OCI-LY1 (cell line): ENCODE measurements around the gene DENND4A.

Experiments
- H2AFZ ChIP-seq: fragments of 200-600 bp; sonication (generic), shearing (Covaris generic); 2 replicates; pipeline ENCODE4 v1.6.0; 2014; ENCODE audit warnings: antibody characterized with exemption, mild to moderate bottlenecking, low read length
- H3F3A ChIP-seq: fragments of 200-600 bp; sonication (generic), shearing (Covaris generic); 2 replicates; pipeline ENCODE4 v1.6.0; 2014; ENCODE audit warnings: mild to moderate bottlenecking, antibody characterized with exemption, low read length, moderate library complexity; ENCODE audit not compliant: insufficient read depth
- H3K27ac ChIP-seq: fragments of 200-600 bp; sonication (generic); 2 replicates; pipeline ENCODE4 v1.5.1; 2014; ENCODE audit warnings: low read length, mixed run types, mild to moderate bottlenecking, low read depth; ENCODE audit not compliant: poor library complexity, severe bottlenecking
- H3K27me3 ChIP-seq: fragments of 200-600 bp; sonication (generic); 2 replicates; pipeline ENCODE4 v1.6.0; 2014; ENCODE audit warnings: antibody characterized with exemption, mild to moderate bottlenecking, low read length, moderate library complexity; ENCODE audit not compliant: insufficient read depth
- H3K36me3 ChIP-seq: fragments of 200-600 bp; sonication (generic); 2 replicates; pipeline ENCODE4 v1.6.1; 2014; ENCODE audit warnings: mild to moderate bottlenecking, antibody characterized with exemption, low read length, moderate library complexity, mixed read lengths; ENCODE audit not compliant: insufficient read depth
- H3K4me1 ChIP-seq: fragments of 200-600 bp; sonication (generic); 2 replicates; pipeline ENCODE4 v1.5.1; 2014; ENCODE audit warnings: mild to moderate bottlenecking, low read length, moderate library complexity; ENCODE audit not compliant: insufficient read depth, severe bottlenecking
- H3K4me2 ChIP-seq: fragments of 200-600 bp; sonication (generic), shearing (Covaris generic); 2 replicates; pipeline ENCODE4 v1.6.1; 2014; ENCODE audit warnings: low read length
- H3K4me3 ChIP-seq: fragments of 200-600 bp; sonication (generic); 2 replicates; pipeline ENCODE4 v1.5.1; 2014; ENCODE audit warnings: low read length, low read depth, mild to moderate bottlenecking, mixed read lengths; ENCODE audit not compliant: poor library complexity, severe bottlenecking
- H3K79me2 ChIP-seq: fragments of 200-600 bp; shearing (Covaris generic); 2 replicates; pipeline ENCODE4 v1.6.1; 2016; ENCODE audit warnings: mixed run types, low read length, mixed read lengths; ENCODE audit not compliant: insufficient read depth
- H3K9ac ChIP-seq: fragments of 200-600 bp; sonication (generic), shearing (Covaris generic); 2 replicates; pipeline ENCODE4 v1.6.1; 2014; ENCODE audit warnings: mild to moderate bottlenecking, low read length, mixed read lengths
- H3K9me2 ChIP-seq: fragments of 200-600 bp; sonication (generic), shearing (Covaris generic); 2 replicates; pipeline ENCODE4 v1.6.1; 2014; ENCODE audit warnings: low read depth, mild to moderate bottlenecking, low read length, mixed read lengths
- H3K9me3 ChIP-seq: fragments of 200-600 bp; shearing (Covaris generic); 2 replicates; pipeline ENCODE4 v1.6.1; 2014; ENCODE audit warnings: low read length, mixed read lengths
- H4K20me1 ChIP-seq: fragments of 200-600 bp; sonication (generic), shearing (Covaris generic); 2 replicates; pipeline ENCODE4 v1.6.0; 2016; ENCODE audit warnings: mild to moderate bottlenecking, low read length; ENCODE audit not compliant: insufficient read depth
- CTCF ChIP-seq: fragments of 200-600 bp; sonication (generic), shearing (Covaris generic); IDR thresholded peaks from 2 replicates; pipeline ENCODE4 v1.5.1; 2017; ENCODE audit warnings: mild to moderate bottlenecking, antibody characterized with exemption, low read length, moderate library complexity, mixed read lengths
- EZH2 ChIP-seq: fragments of 200-600 bp; sonication (generic), shearing (Covaris generic); IDR thresholded peaks from 2 replicates; pipeline ENCODE4 v1.8.0; 2017; ENCODE audit warnings: borderline replicate concordance, mixed run types, mild to moderate bottlenecking, antibody characterized with exemption, low read length, moderate library complexity, mixed read lengths

The DENND4A gene

DNA sequence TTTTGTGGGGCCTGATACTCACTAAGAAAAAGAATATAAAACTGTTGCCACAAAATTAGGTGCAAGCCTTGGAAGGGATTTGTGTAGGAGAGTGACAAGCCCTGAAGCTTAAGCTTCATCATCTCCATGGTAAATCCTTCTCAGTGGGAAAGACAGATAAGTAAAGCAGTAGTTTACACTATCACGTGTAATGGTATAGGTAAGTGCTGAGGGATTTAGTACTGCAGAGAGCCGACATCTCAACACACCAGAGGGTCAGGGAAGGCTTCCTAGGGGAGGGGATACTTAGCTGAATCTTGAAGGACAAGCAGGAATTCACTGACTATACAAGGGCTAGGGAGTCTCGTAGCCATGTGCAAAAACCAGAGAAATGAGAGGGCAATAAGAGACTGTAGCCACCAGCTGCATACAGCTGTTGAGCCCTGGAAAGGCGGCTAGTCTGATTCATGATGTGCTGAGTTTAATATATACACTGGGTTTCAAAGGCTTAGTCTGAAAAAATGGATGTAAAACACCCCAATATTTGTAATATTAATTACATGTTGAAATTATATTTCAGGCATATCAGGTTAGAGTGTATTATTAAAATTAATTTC, 159.2 kb downstream of the DENND4A start:
- no peak overlapping the region for H3K4me2 ChIP-seq
- no peaks in the 10 kb centered on the region for H3K4me1 ChIP-seq
- H2AFZ ChIP-seq, result no peak overlapping the region

DNA sequence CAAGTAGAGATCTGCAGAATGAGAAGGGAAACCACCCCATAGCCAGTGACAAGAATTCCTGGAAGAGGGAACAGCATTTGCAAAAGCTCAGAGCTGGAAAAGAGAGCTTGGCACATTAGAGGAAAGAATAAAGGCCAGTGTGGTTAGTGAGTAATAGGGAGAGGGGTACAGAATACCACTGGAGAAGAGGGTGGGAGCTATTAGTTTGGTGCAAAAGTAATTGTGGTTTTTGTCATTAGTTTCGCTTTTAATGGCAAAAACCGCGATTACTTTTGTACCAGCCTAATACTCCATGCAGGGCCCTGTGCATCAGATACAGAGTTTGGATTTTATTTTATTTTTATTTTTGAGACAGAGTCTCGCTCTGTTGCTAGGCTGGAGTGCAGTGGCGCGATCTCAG, 160.6 kb downstream of the DENND4A start:
- Histone ChIP-seq H3K4me2 (no peak overlapping the region), H2AFZ (no peak overlapping the region), H3K36me3 (no peaks in the 10 kb centered on the region), H3K27ac (no peak overlapping the region), H3K9ac (no peak overlapping the region), H3K79me2 (no peaks in the 10 kb centered on the region), H3K9me3 (no peaks in the 10 kb centered on the region), H3F3A (no peaks in the 10 kb centered on the region), H3K27me3 (no peaks in the 10 kb centered on the region), H3K4me3 (no peak overlapping the region), H3K4me1 (no peaks in the 10 kb centered on the region), H3K9me2 (no peaks in the 10 kb centered on the region), H4K20me1 (no peaks in the 10 kb centered on the region)
- no peak for TF ChIP-seq CTCF
- no peak for TF ChIP-seq EZH2

More for the DNA sequence above, 159.2 kb downstream of the DENND4A start:
- H3K4me3 ChIP-seq, result no peak overlapping the region
- no peak overlapping the region for H3K27ac ChIP-seq
- TF ChIP-seq EZH2 (no peak), CTCF (no peak)
- H3K9ac ChIP-seq, result no peak overlapping the region
- H4K20me1 ChIP-seq, result no peaks in the 10 kb centered on the region
- no peaks in the 10 kb centered on the region for H3K36me3 ChIP-seq
- H3F3A ChIP-seq, result no peaks in the 10 kb centered on the region
- H3K9me3 ChIP-seq, result no peaks in the 10 kb centered on the region
- H3K9me2 ChIP-seq, result no peaks in the 10 kb centered on the region
- H3K79me2 ChIP-seq, result no peaks in the 10 kb centered on the region
- no peaks in the 10 kb centered on the region for H3K27me3 ChIP-seq

- H3F3A ChIP-seq, result no peaks in the 10 kb centered on the region
- no peak overlapping the region for H3K27ac ChIP-seq
- no peaks in the 10 kb centered on the region for H3K4me1 ChIP-seq
- no peaks in the 10 kb centered on the region for H3K79me2 ChIP-seq
- no peak overlapping the region for H3K4me2 ChIP-seq
- no peaks in the 10 kb centered on the region for H3K9me3 ChIP-seq
- H2AFZ ChIP-seq, result no peak overlapping the region
- H3K27me3 ChIP-seq, result no peaks in the 10 kb centered on the region
- H4K20me1 ChIP-seq, result no peaks in the 10 kb centered on the region
- H3K9ac ChIP-seq, result no peak overlapping the region
- no peaks in the 10 kb centered on the region for H3K9me2 ChIP-seq
- TF ChIP-seq EZH2, result no peak
- TF ChIP-seq CTCF, result no peak
- no peak overlapping the region for H3K4me3 ChIP-seq
- H3K36me3 ChIP-seq, result no peaks in the 10 kb centered on the region
These were observed 161.3 kb downstream of the DENND4A start for GRCh38 chr15:65630760-65631159.
